ENCODE results near the gene HSD3B2. TPM values are rescaled to one million over a fixed set of nuclear protein-coding genes. Genes with fewer than 3 reads are reported as not detected.
A peak's percentile ranks its signal among the peaks of the same experiment; 100 is the strongest.

The HSD3B2 gene
- total RNA-seq, 1 donor from 2014 or later, result not detected

- DNase-seq (ENCODE audit: low read depth), result no peak
Measured at GRCh38 chr1:119397986-119398385, 17.0 kb upstream of the HSD3B2 start.

DNA sequence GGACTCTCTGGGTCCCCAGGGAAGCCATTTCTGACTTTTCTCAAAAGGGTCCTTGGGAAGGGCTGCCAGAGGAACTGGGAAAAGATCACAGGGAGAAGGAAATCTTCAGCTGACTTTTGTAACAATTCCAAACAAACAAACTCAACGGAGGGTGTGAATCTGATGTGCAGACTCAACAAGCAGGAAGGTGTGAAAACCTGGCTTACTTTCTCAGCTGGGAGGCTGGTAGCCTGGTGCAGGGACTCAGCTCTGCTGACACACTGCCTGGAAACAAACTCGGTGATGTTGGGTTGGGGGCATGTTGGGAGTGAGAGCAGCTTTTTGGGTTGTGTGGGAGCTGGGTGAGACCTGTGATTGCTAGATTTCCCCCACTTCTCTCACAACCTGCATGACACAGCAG, 10.2 kb upstream of the HSD3B2 start:
- DNase-seq (ENCODE audit: low read depth), result no peak

DNA sequence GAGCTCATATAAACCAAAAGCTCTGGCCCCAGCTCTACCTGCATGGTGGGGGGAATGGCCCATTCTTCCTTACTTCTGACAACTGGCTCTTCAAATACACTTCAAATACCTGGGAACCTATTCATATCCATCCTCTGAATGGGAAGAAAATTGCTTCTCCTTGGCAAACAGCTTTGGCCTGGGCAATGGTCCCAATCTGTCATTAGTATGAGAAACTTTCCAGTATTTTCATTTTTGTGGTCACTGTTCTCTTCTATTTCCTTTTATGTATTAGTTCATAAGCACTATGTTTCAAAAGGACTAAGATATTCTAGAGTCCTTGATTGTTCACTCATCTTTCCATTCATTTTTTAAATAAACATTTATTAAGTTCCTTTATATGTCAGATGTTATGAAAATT, 5.2 kb upstream of the HSD3B2 start:
- DNase-seq (ENCODE audit: low read depth), result no peak

- DNase-seq (ENCODE audit: low read depth), result no peak
Measured at GRCh38 chr1:119410961-119411360, 4.0 kb upstream of the HSD3B2 start.

GRCh38 chr1:119416006-119416640, 1.2 kb downstream of the HSD3B2 start:
- no peak for DNase-seq (ENCODE audit: low read depth)

GRCh38 chr1:119419109-119419508, 4.2 kb downstream of the HSD3B2 start:
- DNase-seq (ENCODE audit: low read depth), result no peak

DNA sequence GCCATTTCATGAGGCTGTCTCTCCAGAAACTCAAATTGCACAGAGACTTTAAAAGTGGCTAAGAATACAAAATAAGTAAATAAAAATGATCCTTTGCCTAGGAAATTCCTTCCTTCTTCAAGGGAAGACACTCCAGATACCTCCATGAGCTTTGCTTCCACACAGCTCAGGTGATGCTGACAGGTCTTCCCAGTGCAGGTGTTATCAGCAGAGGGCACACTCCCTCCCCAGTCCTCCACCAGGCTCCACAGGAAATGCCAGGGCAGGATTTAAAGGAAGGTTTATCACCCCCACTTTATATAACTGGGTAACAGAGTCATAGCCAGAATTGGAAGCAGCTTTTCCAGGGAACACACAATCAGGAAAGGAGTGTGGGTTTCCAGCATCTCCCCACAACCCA, 5.7 kb downstream of the HSD3B2 start:
- no peak for DNase-seq (ENCODE audit: low read depth)

DNA sequence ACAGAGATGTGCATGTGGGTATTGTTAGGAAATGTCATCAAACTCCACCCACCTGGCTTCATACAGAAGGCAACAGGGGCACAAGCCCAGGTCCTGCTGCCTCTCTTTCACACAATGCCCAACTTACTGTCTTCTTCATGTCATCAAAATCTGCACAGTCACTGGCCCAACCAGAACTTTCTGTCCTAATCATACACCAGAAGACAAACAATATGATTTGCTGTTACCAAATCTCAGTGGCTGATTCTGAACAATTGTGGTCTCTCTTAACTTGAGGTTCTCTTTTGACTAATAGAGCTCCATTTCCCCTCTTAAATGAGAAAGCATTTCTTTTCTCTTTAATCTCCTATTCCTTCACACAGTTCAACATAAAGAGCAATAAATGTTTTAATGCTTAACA, 7.7 kb downstream of the HSD3B2 start:
- no peak for DNase-seq (ENCODE audit: low read depth)

- DNase-seq (ENCODE audit: low read depth), result no peak
Measured at GRCh38 chr1:119428991-119429390, 14.0 kb downstream of the HSD3B2 start.

DNA sequence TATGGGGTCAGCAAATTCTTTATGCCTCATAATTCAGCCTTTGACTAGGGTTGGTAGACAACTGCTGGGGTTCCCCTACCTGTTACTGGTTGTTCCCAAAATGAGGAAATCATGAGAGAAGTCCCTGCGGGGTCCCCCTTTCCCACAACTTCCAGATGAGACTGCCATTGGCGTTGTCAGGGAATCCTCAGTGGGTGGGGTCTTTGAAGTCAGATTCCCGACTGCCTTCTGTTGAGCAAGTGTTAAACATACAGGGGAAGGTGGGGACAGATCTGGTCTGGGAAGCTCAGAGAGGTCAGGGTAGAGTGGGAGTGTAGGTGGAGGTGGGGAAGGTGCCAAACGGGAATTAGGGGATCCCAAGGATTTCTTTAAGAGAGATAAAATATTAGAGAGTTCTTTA, 14.7 kb downstream of the HSD3B2 start:
- DNase-seq (ENCODE audit: low read depth), result no peak

- no peak for DNase-seq (ENCODE audit: low read depth)
Measured at GRCh38 chr1:119430486-119430885, 15.5 kb downstream of the HSD3B2 start.

DNA sequence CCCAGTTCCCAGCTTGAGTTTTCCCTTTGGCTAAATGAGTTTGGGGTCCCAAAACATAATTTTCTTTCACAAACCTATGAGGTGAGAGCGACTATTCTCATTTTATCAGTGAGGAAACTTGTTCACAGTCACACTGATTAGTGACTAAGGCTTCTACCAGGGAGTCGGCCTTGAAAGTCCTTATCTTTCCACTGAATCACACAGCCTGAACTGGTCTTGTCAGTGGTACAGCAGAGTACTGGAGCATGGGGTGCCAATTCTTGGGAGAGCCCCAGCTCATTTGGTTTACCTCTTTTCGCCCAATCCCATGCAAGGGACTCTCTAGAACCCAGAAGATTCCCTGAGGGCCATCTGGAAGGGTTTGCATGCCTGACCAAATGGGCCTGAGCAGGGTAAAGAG, 16.9 kb downstream of the HSD3B2 start:
- DNase-seq (ENCODE audit: low read depth), result no peak

DNA sequence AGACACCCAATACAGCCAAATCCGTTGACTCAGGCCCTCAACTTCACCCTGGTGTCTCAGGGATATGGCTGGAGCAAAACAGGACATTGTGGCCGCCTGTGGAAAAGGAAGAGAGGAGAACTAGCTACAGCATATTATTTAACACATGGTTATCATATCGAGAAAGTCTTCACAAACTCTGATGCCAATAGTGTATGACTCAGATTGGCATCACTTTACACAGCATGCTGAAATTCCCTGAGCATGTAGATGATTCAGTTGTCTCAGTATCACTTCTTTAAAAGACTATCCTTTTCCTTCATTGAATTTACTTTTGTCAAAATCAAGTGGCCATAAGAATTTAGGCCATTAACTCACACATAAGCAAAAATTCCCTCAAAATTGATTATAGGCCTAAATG, 20.1 kb downstream of the HSD3B2 start:
- no peak for DNase-seq (ENCODE audit: low read depth)

- no peak for DNase-seq (ENCODE audit: low read depth)
Measured at GRCh38 chr1:119438761-119439160, 23.8 kb downstream of the HSD3B2 start.

- no peak for DNase-seq (ENCODE audit: low read depth)
Measured at GRCh38 chr1:119440721-119441307, 25.9 kb downstream of the HSD3B2 start.

DNA sequence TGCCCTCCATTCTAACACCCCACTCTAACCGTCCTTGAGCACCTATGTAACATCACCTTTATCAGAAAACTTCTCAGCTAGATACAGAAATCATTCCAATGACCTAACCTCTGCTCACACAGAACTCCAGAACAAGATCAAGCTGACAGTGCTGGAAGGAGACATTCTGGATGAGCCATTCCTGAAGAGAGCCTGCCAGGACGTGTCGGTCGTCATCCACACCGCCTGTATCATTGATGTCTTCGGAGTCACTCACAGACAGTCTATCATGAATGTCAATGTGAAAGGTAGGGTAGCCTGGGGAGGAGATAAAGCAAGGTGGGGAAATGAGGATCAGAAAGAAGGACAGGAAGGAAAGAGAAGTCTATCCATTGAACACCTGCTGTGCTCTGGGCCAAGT, 27.8 kb downstream of the HSD3B2 start:
- no peak for DNase-seq (ENCODE audit: low read depth)

DNA sequence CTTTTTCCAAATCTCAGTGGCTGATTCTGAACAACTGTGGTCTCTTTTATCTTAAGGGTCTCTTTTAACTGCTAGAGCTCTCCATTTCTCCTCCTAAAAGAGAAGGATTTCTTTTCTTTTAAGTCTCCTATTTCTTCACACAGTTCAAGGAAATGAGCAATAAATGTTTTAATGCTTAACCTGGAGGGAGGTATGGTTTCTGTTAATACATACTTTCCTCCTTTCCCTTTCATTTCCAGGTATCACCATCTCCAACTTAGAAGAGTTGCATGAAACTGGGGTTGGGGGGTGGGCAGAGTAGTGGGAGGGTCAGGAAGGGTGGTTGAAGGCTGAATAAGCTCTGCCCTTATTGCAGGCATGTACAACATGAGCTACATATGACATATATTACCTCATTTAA, 31.4 kb downstream of the HSD3B2 start:
- DNase-seq (ENCODE audit: low read depth), result no peak

GRCh38 chr1:119447344-119448126, 32.6 kb downstream of the HSD3B2 start:
- no peak for DNase-seq (ENCODE audit: low read depth)

DNA sequence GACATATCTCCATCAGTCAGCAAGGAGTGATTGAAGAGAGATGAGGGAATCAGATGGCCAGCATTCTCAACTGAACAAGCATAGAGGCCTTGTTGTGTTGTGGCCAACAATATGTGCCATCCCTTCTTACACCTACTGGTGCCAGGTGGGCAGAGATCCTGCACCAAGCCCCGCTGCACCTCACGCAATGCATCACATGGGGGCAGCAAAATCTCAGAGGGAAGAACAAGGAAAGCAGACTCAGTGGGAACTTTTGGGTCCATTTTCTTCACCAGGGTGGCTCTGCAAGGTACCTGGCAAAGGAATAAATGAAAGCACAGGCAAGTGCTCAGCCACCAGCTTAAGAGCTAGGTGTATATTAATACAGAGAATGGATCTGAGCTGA, 33.2 kb downstream of the HSD3B2 start:
- DNase-seq (ENCODE audit: low read depth), result no peak

- DNase-seq (ENCODE audit: low read depth), result no peak
Measured at GRCh38 chr1:119449971-119450370, 35.0 kb downstream of the HSD3B2 start.

- DNase-seq (ENCODE audit: low read depth), result no peak
Measured at GRCh38 chr1:119451158-119451557, 36.2 kb downstream of the HSD3B2 start.

GRCh38 chr1:119452091-119452490, 37.1 kb downstream of the HSD3B2 start:
- DNase-seq (ENCODE audit: low read depth), result no peak

DNA sequence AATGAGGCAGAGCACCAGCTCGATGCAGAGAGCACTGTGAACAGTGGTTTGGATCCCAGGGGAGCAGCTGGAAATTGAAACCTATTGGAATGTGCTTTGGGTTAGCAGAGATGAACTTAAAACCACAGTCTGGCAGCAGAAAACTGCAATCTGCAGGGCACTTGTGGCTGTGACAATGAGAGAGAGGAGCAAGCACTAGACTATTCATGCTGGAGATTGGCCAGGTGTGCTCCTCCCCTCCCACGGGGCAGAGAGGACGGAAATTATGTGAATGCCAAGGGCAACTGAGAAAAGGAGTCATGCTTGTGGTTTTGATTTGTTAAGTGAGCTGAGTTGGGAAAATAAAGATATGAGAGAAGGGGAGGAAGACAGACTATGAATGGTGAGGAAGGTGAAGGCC, 38.1 kb downstream of the HSD3B2 start:
- DNase-seq (ENCODE audit: low read depth), result peak; percentile 69
